ENCODE data around the gene OR10A6.
A peak's percentile ranks its signal among the peaks of the same experiment; 100 is the strongest.

Gene OR10A6

GRCh38 chr11:7910286-7910788, 20.7 kb downstream of the OR10A6 start:
- no peak for DNase-seq (ENCODE audit: low spot score)

GRCh38 chr11:7909585-7910285, 21.3 kb downstream of the OR10A6 start:
- DNase-seq (ENCODE audit: low spot score), result no peak

DNA sequence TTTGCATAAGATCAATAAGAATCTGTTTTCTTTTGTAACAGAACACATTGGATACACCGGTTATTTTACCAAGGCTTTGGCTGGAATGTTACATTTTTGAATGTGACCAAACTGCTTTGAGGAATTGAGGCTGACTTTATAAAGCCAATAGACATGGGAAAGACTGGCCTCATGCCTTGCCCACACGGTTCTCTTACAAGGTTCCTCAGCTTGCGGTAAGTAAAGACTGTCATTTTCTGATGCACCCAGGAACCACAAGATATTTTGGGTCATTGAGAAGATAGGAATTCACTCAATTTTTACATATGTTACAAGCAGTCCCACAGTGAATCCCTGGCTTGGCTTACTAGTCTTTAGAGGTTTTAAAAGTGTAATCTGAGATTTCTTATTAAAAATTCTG, 23.9 kb downstream of the OR10A6 start:
- no peak for DNase-seq (ENCODE audit: low spot score)

DNA sequence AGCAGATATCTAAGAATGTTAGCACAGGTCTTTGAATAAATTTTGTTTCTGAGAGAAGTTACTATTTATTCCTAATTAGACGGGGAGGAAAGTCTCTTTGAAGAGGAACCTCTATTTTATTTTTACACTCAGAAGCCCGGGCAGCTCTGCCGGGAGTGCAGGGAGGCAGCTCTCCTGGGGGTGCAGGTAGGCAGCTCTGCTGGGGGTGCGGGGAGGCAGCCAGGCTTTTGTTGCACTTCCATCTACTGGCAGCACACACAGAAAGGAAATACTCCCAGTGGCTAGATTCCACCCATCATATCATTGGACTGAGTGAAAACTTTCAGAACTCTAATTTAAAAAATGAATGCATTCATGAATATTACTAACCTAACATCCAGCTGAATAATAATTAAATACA, 24.6 kb downstream of the OR10A6 start:
- DNase-seq (ENCODE audit: low spot score), result peak; percentile 18

DNA sequence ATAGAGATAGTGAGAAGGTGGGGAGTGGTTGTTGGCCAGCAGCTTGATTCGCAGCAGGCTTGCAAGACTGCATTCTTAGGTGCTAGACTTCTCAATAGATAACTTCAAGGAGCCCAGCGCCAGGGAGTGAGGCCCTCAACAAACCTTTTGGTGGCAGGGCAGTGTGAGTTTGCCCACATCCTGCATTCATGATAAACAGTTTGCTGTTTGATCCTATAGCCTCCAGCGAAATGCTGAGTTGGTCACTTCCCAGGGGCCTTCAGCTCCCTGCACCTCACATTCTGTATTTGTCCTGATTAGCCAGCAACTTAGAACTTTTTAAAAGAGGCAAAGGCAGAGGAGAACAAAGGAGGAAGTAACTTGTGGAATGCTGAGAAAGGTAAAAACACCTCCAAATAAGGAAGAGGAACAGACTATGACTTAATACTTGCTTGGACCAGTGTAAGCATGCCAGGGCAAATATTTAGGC, 25.1 kb downstream of the OR10A6 start:
- DNase-seq (ENCODE audit: low spot score), result peak; percentile 45

GRCh38 chr11:7905549-7905948, 25.5 kb downstream of the OR10A6 start:
- DNase-seq (ENCODE audit: low spot score), result peak; percentile 25

GRCh38 chr11:7904917-7905316, 26.2 kb downstream of the OR10A6 start:
- DNase-seq (ENCODE audit: low spot score), result peak; percentile 61

- DNase-seq (ENCODE audit: low spot score), result peak; percentile 81
Measured at GRCh38 chr11:7903940-7904339, 27.1 kb downstream of the OR10A6 start.

GRCh38 chr11:7901319-7901854, 29.7 kb downstream of the OR10A6 start:
- DNase-seq (ENCODE audit: low spot score), result peak; percentile 49

DNA sequence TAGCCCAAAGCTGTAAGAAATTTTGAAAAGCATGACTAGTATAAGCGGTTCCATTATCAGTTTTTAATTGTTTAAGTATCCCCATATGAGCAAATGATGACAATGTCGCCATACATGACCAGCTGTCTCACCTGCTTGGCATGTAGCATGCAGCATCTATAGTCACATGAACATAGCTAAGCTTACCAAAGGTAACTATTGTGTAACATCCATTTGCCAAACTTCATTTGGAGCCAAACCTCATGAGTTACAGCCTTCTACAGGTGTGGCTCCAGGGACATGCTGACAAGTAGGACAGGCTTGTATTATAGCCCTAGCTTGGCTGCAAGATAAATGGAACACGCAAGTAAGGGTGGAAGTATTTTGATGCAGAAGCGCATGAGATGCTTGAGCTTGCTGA, 30.4 kb downstream of the OR10A6 start:
- no peak for DNase-seq (ENCODE audit: low spot score)

GRCh38 chr11:7899418-7899817, 31.6 kb downstream of the OR10A6 start:
- DNase-seq (ENCODE audit: low spot score), result no peak

DNA sequence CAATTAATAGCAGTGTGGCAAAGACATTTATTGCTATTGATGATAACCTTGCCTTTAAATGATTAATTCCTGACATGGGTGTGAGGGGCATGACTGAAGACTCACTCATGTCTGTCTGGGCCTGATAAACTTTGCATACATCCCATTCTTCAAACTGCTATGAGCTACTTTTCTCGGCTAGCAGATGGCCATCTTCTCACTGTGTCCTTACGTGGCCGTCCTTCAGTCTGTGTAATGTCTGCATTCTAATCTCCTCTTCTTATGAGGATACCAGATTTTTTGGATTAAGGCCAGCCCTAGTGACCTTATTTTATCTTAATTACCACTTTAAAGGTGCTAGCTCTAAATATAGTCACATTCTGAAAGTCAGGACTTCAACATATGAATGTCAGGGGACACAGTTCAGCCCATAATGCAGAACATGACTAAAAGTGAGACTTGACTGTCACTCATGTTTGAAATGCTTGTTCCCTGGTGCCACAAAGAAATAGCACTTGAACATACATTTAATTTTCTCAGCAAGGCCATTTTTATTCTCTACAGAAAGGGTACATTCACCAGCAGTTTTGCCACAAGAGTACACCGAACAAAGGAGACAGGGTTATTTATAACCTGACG, 32.3 kb downstream of the OR10A6 start:
- no peak for DNase-seq (ENCODE audit: low spot score)

- DNase-seq (ENCODE audit: low spot score), result peak; percentile 67
Measured at GRCh38 chr11:7896009-7896785, 34.9 kb downstream of the OR10A6 start.

GRCh38 chr11:7894251-7894650, 36.8 kb downstream of the OR10A6 start:
- no peak for DNase-seq (ENCODE audit: low spot score)

GRCh38 chr11:7893796-7894195, 37.3 kb downstream of the OR10A6 start:
- peak; percentile 31 for DNase-seq (ENCODE audit: low spot score)

DNA sequence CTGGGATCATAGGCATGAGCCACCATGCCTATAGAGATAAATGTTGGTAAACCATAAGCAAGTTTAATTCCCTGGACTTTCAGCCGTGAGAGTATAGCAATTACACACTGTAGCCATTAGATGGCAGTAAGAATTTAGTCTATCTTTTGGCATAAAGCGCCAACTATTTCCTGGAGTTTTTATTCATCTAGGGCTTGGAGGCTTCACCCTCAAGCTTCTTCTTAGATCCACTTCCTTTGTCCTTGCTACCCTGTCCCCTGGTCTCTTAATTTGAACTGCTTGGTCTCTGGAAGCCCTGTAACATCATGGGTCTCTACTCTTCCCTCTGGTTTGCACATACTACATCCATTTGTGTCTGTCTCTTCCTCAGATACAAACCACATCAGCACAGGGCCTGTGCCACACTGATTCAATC, 38.2 kb downstream of the OR10A6 start:
- peak; percentile 77 for DNase-seq (ENCODE audit: low spot score)

DNA sequence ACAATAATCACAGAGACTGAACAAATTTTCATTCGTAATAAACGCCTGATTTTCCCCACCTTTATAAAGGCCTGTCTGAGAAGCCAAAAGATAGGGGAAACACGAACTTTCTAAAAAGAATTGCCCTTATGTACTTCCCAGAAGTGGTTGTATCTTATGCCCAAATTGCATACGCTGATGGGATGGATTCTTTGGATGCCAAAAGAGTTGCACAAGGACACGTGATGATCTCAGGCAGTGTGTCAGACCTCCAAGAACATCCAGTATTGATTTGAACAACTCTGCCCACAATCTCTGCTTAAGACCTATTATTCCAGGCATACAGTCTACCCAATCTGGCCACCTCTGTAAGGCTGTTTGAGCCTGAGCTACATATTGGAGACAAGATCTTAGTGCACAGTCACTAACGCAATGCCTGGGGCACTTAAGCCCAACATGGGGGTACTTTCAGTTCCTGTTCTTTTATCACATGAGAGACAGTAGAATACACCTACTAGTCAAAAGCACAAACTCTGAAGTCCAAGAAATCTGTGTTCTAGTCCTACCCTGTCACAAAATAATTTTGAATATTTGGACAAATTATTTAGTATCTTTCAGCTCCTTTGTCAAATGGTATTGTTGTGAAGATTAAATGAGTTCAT, 38.9 kb downstream of the OR10A6 start:
- DNase-seq (ENCODE audit: low spot score), result peak; percentile 83

DNA sequence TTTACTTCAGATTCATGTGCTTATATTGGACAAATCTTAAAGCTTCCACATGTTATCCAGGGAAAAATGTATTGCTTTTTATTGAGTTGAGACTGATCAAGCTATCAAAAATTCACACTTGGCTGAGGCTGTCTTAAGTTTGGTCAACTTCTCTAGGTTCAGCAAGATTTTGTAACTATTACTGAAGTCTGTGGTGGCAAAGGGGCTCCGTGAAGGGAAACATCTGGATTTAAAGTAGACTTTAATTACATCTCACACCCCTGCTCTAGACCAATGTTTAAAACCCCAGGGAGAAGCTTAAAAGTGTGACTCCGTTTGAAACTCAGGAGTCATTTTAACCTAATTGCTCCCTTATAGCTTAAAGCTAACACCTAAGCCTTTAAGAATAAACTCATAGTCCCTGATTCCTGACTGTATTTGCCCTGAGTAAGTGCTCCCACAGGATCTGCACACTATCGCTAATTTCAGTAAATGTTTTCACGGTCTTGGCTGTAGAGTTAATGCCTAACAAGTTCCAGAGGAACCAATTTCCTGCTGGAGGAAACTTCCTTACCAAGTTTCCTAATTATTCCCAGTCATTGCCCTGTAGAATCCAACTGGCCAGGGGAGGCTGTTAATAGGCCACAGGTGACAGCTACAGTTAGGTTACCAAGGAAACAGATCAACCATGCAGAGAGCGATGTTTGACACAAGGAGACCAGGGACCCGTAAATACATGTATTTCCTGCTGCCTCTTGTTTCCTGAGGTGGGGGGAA, 40.5 kb downstream of the OR10A6 start:
- peak; percentile 90 for DNase-seq (ENCODE audit: low spot score)

- peak; percentile 27 for DNase-seq (ENCODE audit: low spot score)
Measured at GRCh38 chr11:7889985-7890384, 41.1 kb downstream of the OR10A6 start.

DNA sequence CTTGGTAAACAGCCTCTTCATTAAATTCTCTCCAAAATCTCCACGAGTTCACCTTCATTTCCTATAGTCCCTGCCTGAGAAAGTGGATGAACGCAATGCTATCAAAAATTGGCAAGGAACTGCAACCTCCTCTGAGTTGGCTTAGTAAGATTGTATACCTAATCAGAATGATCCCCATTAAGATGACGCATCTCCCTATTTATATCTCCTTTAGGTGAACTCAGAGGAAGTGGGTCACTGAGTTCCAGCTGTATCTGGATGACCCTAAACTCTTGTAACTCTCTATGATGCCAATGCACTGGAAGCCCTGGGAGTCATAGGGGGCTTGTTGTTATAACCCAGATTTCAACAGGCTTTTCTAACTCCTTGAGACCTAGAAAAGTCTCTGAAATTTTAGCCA, 48.2 kb downstream of the OR10A6 start:
- DNase-seq (ENCODE audit: low spot score), result peak; percentile 38

Data from cerebellar cortex (tissue), 1 donor.